HPDE6-E6E7 (cell line): ENCODE results near the gene KCTD5.

Source experiments
- DNase-seq: peaks from one replicate; pipeline ENCODE4 v3.0.0; 2011; ENCODE audit warnings: missing footprints; ENCODE audit errors: extremely low spot score

Gene KCTD5

DNA sequence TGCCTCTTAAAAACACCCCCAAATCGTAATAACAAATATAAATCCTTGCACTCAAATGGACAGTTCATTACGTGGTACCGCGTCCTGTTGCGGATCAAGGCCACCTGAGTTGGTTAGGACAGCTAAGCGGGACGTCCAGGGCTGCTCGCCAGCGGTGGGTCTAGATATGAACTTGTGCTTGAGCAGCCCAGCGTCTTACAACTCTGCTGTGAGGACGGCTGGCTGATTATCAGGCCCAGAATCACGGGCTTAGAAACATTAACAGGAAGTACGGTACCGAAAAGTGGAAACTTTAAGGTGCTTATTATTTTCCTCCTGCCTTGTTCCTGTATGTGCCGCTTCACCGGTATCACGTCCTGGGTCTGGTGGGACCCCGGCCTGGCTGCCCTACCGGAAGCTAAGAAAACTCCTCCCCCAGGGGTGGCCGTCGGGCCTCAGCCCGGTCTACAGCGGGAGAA is 69.3 kb downstream of the KCTD5 start:
- DNase-seq: no peak

DNA sequence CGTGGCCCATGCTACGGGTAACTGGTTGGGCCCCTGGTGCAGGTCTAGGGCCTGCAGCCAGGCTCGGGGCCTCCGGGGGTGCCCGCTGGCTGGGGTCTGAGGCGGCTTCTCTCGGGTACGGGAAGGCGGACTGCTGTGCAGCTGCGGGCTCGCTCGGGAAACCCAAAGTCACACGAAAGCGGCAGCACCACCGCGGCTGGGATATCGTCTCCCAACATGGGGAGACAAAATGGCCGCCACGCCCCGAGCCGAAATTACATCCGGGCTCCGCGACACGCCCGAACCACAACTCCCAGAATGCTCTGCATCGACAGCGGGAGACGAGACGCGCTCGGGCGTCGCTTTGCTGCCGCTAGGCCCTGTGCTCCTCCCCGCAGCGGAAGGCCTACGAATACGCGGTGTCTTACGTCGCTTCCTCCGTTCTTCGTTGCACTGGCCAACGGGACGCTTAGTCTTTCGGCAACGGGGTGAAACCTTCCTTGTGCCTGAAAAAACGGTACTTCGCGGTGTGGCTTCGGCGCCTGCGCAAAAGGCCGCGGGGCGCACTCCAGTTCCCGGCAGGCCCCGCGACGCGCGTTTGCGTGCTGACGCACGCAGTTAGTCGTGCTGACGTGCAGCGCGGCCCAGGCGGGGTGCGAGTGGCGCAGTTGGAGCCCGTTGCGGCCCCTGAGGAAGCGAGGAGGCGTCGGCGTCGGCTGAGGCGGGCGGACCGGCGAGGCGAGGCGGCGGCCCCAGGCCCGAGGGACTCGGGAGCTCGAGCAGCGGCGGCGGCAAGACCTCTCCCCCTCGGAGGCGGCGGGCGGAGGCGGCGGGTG is 69.9 kb downstream of the KCTD5 start, which contains the start of gene SRRM2:
Gene SRRM2, plus strand, starts transcription at position 604 of the 815 bp plus-strand sequence. CDS start 3,727 bp downstream, outside the sequence.
- peak; percentile 93 for DNase-seq

DNA sequence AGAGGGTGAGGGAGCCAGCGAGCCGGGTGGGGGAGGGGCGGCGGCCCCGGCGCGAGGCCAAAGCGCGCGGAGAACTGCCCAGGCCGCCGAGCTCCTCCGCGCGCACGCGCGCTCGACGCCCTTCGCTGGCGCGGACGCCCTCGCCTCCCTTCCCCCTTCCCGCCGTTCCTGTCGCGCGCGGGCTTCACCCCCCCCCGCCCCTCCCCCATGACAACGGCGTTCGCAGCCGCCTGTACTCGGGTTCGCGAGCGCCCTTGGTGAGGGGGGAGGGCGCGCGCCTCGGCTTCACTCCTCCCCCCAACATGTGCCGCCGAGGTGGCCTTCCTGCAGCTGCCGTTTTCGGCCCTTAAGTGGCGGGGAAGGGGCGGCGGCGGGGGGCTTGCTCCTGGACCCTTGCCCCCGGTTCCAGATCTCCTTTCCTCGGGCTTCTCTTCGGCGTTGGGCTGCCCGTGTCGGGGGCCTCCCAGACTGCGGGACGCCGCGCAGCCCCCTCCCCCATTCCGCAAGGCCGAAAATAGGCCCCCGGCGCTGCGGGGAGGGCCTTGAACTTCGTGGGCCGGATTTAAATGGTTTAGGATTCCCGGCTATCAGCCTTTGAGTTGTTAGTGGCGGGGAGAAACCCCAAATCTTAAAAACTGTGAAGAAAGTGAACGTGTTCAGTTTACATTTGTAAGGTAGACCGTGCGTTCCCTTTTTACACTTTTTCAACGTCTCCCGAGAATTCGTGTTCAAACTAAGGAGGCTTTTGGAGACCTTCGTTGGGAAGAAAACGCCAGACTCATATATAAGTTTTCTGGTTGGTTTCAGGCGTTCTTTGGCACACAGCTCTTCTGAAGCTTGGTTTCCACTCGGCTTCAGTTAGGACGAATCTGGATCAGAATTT is 70.8 kb downstream of the KCTD5 start:
- peak; percentile 63 for DNase-seq

DNA sequence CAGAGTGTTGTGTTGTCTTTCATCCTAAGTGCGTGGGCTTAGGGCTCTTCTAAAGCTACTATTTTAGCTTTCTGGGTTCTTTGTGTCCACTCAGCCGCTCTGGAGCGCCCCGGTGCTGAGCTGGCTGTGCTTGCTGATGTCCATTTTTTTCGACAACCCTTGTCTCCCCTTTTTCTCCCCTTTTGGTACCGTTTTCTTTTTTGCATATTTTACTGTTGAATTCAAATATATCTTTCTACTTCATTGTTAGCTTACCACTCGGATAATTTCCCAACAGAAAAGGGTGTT is 71.4 kb downstream of the KCTD5 start:
- DNase-seq: no peak

DNA sequence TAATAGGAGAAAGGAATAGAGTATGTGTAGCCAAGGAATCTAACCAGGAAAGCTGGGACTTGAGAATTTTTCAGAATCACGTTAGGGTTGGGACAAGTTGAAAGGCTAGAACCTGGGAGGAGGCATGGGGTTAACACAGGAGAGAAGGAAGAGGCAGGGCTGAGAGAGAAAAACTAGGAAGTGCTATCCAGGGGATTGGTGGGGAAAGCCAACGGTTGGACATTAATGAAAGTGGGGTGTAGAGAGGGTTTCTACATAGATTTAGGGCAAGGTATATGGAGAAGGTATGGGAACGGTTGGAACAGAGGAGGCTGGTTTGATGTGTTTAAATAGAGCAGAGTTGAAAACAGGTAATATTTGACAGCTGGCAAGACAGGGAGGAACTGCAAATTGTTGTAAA is 72.8 kb downstream of the KCTD5 start:
- DNase-seq: no peak

DNA sequence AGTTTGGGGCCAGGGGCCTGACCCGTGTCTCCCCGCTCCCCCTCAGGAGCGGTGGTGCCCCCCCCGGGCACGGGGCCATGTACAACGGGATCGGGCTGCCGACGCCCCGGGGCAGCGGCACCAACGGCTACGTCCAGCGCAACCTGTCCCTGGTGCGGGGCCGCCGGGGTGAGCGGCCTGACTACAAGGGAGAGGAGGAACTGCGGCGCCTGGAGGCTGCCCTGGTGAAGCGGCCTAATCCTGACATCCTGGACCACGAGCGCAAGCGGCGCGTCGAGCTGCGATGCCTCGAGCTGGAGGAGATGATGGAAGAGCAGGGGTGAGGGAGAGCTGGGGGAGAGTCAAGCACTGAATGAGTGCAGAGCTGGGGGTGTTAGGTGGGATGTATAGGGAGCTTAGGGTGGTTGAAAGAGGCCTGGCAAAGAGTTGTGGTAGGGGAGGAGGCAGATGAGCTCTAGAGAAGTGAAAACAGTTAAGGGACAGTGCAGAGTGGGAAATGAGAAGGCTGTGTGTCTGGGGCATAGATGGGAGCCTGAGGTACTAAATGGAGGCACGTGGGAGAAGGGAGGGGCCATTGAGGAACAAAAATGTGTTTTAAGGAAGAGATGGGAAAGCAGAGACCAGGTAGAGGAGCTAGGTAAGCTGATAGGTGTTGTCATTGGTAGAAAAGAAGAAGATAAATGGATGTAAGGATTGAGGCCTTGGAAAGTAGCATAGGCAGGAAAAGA is 74.1 kb downstream of the KCTD5 start:
- no peak for DNase-seq

DNA sequence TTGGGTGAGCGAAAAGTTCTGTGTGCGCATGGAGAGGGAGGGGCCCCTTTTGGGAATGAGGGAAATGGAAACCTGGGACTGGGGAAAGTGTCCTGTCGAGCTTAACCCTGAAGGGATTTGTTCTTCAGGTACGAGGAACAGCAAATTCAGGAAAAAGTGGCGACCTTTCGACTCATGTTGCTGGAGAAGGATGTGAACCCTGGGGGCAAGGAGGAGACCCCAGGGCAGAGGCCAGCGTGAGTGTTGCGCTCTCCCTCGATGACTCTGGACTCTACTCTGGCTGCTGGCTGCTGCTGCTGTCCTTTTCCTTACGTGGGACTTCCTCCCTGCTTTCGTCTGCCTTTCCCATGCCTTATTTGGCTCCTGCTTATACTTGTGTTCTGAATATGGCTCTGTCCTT is 75.0 kb downstream of the KCTD5 start:
- DNase-seq: no peak
